Progenitor cell of endocrine pancreas (in vitro differentiated cells): ENCODE data around the gene FOXO1. TPM values are rescaled to one million over a fixed set of nuclear protein-coding genes. Genes with fewer than 3 reads are reported as not detected.

Experiments used
- DNase-seq: peaks from one replicate; pipeline ENCODE4 v3.0.0; 2021; ENCODE audit warnings: low spot score; ENCODE audit not compliant: unreplicated experiment
- H3K27ac Mint-ChIP-seq: 2 replicates; pipeline ENCODE4 v1.8.0; 2021; ENCODE audit warnings: mild to moderate bottlenecking, moderate library complexity, mixed read lengths
- H3K27me3 Mint-ChIP-seq: 2 replicates; pipeline ENCODE4 v1.8.0; 2021; ENCODE audit warnings: mixed read lengths
- H3K36me3 Mint-ChIP-seq: 2 replicates; pipeline ENCODE4 v1.8.0; 2022; ENCODE audit warnings: mixed read lengths; ENCODE audit not compliant: insufficient read depth
- H3K4me1 Mint-ChIP-seq: 2 replicates; pipeline ENCODE4 v1.8.0; 2021; ENCODE audit warnings: low read depth, mixed read lengths
- H3K4me3 Mint-ChIP-seq: 2 replicates; pipeline ENCODE4 v1.8.0; 2021; ENCODE audit warnings: low read depth, mild to moderate bottlenecking, moderate library complexity, mixed read lengths
- H3K9me3 Mint-ChIP-seq: 2 replicates; pipeline ENCODE4 v1.8.0; 2021; ENCODE audit warnings: low read depth, mixed read lengths
- CTCF ChIP-seq: fragments of 200-600 bp; sonication (generic); IDR thresholded peaks from one replicate; pipeline ENCODE4 v1.5.0; 2021; ENCODE audit warnings: antibody characterized with exemption, mild to moderate bottlenecking; ENCODE audit not compliant: unreplicated experiment
- total RNA-seq: library from RNA; stranded (reverse); gene quantifications from 2 replicates; pipeline ENCODE4 v1.2.1, GENCODE V29; 2021

Gene FOXO1
- total RNA-seq, 1 donor from 2014 or later: 15.7 TPM

- peaks cover 8% of the 10 kb centered on the region for H3K36me3 Mint-ChIP-seq
- H3K4me3 Mint-ChIP-seq: no peak overlapping the region
- no peak overlapping the region for H3K27ac Mint-ChIP-seq
- H3K4me1 Mint-ChIP-seq: peaks cover 34% of the 10 kb centered on the region
- H3K27me3 Mint-ChIP-seq: no peaks in the 10 kb centered on the region
- DNase-seq: no peak
- peaks cover 13% of the 10 kb centered on the region for H3K9me3 Mint-ChIP-seq
- TF ChIP-seq CTCF: no peak
Observed at GRCh38 chr13:40585911-40586471, 80.5 kb downstream of the FOXO1 start.

- Mint-ChIP-seq H3K4me3 (no peak overlapping the region), H3K4me1 (peaks cover 35% of the 10 kb centered on the region), H3K36me3 (peaks cover 8% of the 10 kb centered on the region), H3K27ac (no peak overlapping the region), H3K27me3 (no peaks in the 10 kb centered on the region), H3K9me3 (peaks cover 13% of the 10 kb centered on the region)
- DNase-seq: no peak
- no peak for TF ChIP-seq CTCF
Observed at GRCh38 chr13:40583738-40584137, 82.7 kb downstream of the FOXO1 start.

GRCh38 chr13:40582531-40582930 lies 83.9 kb downstream of the FOXO1 start:
- peaks cover 13% of the 10 kb centered on the region for H3K9me3 Mint-ChIP-seq
- no peaks in the 10 kb centered on the region for H3K27me3 Mint-ChIP-seq
- no peak overlapping the region for H3K27ac Mint-ChIP-seq
- no peak for TF ChIP-seq CTCF
- no peak overlapping the region for H3K4me3 Mint-ChIP-seq
- H3K36me3 Mint-ChIP-seq: peaks cover 8% of the 10 kb centered on the region
- DNase-seq: no peak
- peaks cover 31% of the 10 kb centered on the region for H3K4me1 Mint-ChIP-seq

- Mint-ChIP-seq H3K36me3 (peaks cover 8% of the 10 kb centered on the region), H3K4me3 (no peak overlapping the region), H3K4me1 (peaks cover 22% of the 10 kb centered on the region), H3K9me3 (peaks cover 13% of the 10 kb centered on the region), H3K27ac (no peak overlapping the region), H3K27me3 (no peaks in the 10 kb centered on the region)
- no peak for DNase-seq
- TF ChIP-seq CTCF: no peak
Observed at GRCh38 chr13:40581277-40581579, 85.2 kb downstream of the FOXO1 start.

GRCh38 chr13:40580566-40581276 lies 85.7 kb downstream of the FOXO1 start:
- Mint-ChIP-seq H3K27me3 (no peaks in the 10 kb centered on the region), H3K36me3 (peaks cover 8% of the 10 kb centered on the region), H3K4me3 (no peak overlapping the region), H3K9me3 (peaks cover 13% of the 10 kb centered on the region), H3K27ac (no peak overlapping the region), H3K4me1 (peaks cover 18% of the 10 kb centered on the region)
- no peak for DNase-seq
- TF ChIP-seq CTCF: no peak
